Epithelial cell of proximal tubule (primary cell): ENCODE measurements around the gene HRH2. TPM values are rescaled to one million over a fixed set of nuclear protein-coding genes. Genes with fewer than 3 reads are reported as not detected.

Source experiments
- DNase-seq: peaks from one replicate; pipeline ENCODE4 v3.0.0-alpha.2; 2011; ENCODE audit warnings: low read depth
- H3K4me3 ChIP-seq: 2 replicates; pipeline ENCODE4 v1.5.1; 2011; ENCODE audit warnings: low read depth, mild to moderate bottlenecking, low read length
- total RNA-seq: library from RNA; depleted of rRNA; stranded (reverse); fragments of >200 nt; gene quantifications from 2 replicates; pipeline ENCODE4 v1.2.3, GENCODE V29; 2015
- TF ChIP-seq, protein P1 (sequence below): conservative IDR thresholded peaks from 2 replicates; pipeline ENCODE4 v1.5.1; 2012; ENCODE audit warnings: low read depth, mild to moderate bottlenecking, low read length

The HRH2 gene
- total RNA-seq, 1 donor from 2014 or later, result 0.29 TPM

DNA sequence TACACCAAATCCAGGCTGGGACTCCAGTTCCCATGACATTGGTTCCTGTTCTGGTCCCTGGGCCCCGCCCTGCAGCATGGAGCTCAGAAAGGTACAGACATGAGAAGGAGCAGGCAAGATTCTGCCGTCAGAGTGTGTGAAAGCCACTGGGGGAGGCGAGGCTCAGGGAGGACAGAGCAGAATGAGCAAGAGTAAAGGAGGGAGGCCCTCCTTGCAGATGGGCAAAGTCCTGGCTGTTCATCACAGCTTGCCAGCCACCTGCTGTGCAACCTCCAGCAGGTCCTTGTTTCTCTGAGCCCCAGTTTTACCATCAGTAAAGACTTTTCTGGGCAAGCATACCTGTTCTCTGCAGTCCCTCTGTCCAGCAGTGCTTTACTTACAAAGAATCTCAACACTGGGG, 73.3 kb downstream of the HRH2 start:
- DNase-seq, result no peak
- H3K4me3 ChIP-seq, result no peak overlapping the region
- TF ChIP-seq, protein P1, sequence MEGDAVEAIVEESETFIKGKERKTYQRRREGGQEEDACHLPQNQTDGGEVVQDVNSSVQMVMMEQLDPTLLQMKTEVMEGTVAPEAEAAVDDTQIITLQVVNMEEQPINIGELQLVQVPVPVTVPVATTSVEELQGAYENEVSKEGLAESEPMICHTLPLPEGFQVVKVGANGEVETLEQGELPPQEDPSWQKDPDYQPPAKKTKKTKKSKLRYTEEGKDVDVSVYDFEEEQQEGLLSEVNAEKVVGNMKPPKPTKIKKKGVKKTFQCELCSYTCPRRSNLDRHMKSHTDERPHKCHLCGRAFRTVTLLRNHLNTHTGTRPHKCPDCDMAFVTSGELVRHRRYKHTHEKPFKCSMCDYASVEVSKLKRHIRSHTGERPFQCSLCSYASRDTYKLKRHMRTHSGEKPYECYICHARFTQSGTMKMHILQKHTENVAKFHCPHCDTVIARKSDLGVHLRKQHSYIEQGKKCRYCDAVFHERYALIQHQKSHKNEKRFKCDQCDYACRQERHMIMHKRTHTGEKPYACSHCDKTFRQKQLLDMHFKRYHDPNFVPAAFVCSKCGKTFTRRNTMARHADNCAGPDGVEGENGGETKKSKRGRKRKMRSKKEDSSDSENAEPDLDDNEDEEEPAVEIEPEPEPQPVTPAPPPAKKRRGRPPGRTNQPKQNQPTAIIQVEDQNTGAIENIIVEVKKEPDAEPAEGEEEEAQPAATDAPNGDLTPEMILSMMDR, result no peak

DNA sequence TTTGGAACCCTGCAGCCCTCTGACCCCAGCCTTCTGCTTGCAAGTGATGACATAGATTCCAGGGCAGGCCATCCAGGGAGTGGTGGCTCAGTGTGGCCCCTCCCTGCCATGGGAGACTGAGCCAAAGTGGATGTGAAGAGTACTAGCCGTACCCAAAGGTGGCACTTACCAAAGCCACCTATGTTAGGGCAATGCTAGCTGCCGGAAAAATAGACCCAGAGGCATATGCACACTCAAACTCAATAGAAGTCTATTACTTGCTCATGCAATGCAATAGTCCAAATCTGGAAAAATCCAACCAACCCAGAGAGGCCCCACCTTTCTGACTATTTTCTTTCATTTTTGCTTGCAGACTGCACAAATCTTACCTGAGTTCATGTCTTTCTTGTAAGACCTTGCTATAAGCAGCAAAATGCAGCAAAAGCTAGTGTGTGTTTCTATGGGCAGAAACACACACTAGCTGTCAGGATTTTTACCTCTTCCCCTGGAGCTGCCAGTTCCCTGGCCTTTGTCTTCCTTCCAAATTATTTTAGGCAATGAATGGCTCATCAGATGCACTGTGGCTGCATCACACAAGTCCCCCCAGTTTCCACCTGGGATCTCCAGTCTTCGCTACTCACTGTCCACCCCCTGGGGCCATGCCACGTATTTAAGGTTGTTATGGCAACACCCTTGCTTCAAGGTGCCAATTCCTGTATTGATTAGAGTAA, 74.0 kb downstream of the HRH2 start:
- no peak for DNase-seq
- no peak overlapping the region for H3K4me3 ChIP-seq
- TF ChIP-seq, protein P1, result no peak

DNA sequence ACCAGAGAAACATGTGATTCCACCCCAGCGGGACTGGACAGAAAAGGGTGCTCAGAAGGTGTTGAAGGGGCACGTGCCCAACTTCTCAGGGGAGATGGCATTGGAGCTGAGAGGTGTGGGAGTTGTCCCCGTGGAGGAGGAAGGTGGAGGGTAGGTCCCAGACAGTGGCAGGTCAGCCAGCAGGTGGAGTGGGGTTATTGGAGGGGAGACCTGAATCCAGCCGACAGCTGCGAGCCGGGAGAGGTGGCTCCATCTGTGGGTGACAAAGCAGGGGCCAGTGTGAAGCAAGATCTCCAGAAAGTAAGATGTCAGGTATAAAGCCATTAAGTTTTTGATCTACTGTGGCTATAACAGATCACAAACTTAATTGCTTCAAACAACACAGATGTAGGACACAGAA, 75.1 kb downstream of the HRH2 start:
- no peak for DNase-seq
- H3K4me3 ChIP-seq, result no peak overlapping the region
- TF ChIP-seq, protein P1, result no peak

DNA sequence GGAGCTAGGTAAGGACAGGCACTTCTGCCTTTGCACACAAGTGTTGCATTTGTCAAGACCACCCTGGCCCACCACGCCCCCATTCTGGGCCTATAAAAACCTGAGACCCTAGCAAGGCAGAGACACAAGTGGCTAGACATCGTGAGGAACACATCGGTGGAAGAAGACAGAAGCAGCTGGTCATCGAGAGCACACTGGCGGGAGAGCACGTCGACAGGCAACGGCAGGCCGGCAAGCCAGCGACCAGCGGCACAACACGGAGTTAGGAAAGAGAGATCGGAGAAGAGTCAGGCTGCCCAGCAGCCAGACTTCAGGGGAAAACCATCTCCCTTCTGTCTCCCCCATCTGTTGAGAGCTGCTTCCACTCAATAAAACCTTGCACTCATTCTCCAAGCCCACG, 76.1 kb downstream of the HRH2 start:
- H3K4me3 ChIP-seq, result no peak overlapping the region
- no peak for DNase-seq
- TF ChIP-seq, protein P1, result no peak

DNA sequence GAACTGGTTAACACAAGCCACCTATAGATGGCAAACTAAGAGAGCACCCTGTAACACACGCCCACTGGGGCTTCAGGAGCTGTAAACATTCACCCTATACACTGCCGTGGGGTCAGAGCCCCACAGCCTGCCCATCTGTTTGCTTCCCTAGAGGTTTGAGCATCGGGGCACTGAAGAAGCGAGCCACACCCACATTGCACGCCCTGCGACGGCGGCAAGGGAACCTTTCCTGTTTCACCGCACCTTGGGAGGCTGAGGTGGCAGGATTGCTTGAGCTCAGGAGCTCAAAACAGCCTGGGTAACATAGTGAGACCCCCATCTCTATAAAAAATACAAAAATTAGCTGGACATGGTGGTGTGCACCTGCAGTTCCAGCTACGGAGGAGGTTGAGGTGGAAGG, 76.6 kb downstream of the HRH2 start:
- no peak overlapping the region for H3K4me3 ChIP-seq
- TF ChIP-seq, protein P1, result no peak
- no peak for DNase-seq

DNA sequence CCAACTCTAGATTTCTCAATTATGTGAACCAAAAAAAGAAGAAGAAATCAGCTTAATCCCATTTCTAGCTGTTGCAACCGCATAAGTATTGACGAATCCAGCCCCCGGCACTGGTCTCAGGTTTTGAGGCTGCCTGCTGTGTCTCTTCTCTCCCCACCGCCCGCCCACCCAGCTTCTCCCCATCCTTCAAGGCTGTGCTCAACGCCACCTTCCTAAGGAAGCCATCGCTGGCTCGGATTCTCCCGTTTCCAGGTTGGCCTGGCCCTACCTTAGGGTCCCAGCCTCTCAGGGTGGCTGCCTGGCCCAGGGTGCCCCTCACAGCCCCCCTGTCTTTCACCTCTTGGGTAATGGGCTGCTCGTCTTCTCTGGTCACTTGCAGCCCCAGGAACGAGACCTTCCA, 77.8 kb downstream of the HRH2 start:
- TF ChIP-seq, protein P1, result no peak
- DNase-seq, result no peak
- H3K4me3 ChIP-seq, result no peak overlapping the region

DNA sequence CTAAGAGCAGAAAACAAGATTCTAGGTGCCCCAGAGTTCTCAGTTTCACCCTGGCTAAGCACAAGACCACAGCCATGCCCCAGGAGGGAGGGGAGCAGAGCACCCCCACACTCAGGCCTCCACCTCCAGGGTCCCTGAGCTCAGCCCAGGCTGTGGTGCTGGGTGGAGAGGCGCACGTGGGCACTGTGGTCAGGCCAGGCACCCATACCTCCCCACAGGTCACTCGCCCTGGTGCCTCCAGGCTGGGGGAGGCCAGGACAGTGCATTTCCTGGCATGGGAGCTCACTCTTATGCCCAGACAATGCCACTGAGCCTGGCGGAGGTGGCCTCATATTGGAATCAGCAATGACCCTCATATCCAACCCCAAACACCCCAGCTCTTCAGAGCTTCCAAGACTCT, 78.8 kb downstream of the HRH2 start:
- TF ChIP-seq, protein P1, result no peak
- H3K4me3 ChIP-seq, result no peak overlapping the region

More for the DNA sequence above, 78.8 kb downstream of the HRH2 start:
- DNase-seq, result no peak
